Measurements from ENCODE around the gene B4GALNT3. TPM values are rescaled to one million over a fixed set of nuclear protein-coding genes. Genes with fewer than 3 reads are reported as not detected.

Gene B4GALNT3
- total RNA-seq, 4 donors from 2014 or later = 0.20 to 1.9 (median 0.82) TPM

GRCh38 chr12:554001-554285 lies 94.2 kb downstream of the B4GALNT3 start:
- intact Hi-C loops (cut with DNase I; ENCODE audit: low total_unique reads) = no loop called here
- Histone ChIP-seq H3K9me3 (no peaks in the 10 kb centered on the region), H3K27me3 (no peaks in the 10 kb centered on the region), H3K4me3 (no peak overlapping the region), H3K4me1 (peaks cover 13 to 16% of the 10 kb centered on the region in 2 donors), H3K27ac (no peak overlapping the region), H3K36me3 (no peaks in the 10 kb centered on the region)
- in situ Hi-C loops (cut with MboI; ENCODE audit: low sequenced_read_pairs in 4 of 4) = loop anchor here (5.0 to 25.0 kb wide), 5 partner anchors 97 to 1058 kb away; partner anchors contain the start of genes FBXL14 (in 3 of the 4) and B4GALNT3 (in 1 of the 4)
- DNase-seq (no peak), ATAC-seq (no peak)
- TF ChIP-seq POLR2A (IDR thresholded peaks at IDR 0.05) = no peak
- TF ChIP-seq, protein P1, sequence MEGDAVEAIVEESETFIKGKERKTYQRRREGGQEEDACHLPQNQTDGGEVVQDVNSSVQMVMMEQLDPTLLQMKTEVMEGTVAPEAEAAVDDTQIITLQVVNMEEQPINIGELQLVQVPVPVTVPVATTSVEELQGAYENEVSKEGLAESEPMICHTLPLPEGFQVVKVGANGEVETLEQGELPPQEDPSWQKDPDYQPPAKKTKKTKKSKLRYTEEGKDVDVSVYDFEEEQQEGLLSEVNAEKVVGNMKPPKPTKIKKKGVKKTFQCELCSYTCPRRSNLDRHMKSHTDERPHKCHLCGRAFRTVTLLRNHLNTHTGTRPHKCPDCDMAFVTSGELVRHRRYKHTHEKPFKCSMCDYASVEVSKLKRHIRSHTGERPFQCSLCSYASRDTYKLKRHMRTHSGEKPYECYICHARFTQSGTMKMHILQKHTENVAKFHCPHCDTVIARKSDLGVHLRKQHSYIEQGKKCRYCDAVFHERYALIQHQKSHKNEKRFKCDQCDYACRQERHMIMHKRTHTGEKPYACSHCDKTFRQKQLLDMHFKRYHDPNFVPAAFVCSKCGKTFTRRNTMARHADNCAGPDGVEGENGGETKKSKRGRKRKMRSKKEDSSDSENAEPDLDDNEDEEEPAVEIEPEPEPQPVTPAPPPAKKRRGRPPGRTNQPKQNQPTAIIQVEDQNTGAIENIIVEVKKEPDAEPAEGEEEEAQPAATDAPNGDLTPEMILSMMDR (IDR thresholded peaks at IDR 0.05 in 4 of 5, conservative IDR thresholded peaks at IDR 0.05 in 1 of 5) = no peak

DNA sequence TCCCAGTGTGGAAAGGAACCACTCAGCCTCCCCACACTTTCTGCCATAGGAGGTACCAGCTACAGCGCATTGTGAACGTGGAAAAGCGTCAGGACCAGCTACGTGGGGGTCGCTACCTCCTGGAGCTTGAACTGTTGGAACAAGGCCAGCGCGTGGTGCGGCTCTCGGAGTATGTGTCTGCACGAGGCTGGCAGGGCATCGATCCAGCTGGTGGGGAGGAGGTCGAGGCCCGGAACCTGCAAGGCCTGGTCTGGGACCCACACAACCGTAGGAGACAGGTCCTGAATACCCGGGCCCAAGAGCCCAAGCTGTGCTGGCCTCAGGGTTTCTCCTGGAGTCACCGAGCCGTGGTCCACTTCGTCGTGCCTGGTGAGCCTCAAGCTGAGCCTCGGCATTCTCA lies 96.8 kb downstream of the B4GALNT3 start:
- Histone ChIP-seq H3K36me3 (no peaks in the 10 kb centered on the region), H3K4me3 (no peak overlapping the region), H3K9me3 (no peaks in the 10 kb centered on the region), H3K27ac (no peak overlapping the region), H3K4me1 (peaks cover 7 to 13% of the 10 kb centered on the region in 2 donors), H3K27me3 (no peaks in the 10 kb centered on the region)
- intact Hi-C loops (cut with DNase I; ENCODE audit: low total_unique reads) = no loop called here
- TF ChIP-seq POLR2A (IDR thresholded peaks at IDR 0.05) = no peak
- ATAC-seq (no peak), DNase-seq (no peak)
- in situ Hi-C loops (cut with MboI; ENCODE audit: low sequenced_read_pairs in 4 of 4) = loop anchor here (25.0 kb wide), 3 partner anchors 406 to 1056 kb away; partner anchors contain the start of gene FBXL14 (in 3 of the 4)

DNA sequence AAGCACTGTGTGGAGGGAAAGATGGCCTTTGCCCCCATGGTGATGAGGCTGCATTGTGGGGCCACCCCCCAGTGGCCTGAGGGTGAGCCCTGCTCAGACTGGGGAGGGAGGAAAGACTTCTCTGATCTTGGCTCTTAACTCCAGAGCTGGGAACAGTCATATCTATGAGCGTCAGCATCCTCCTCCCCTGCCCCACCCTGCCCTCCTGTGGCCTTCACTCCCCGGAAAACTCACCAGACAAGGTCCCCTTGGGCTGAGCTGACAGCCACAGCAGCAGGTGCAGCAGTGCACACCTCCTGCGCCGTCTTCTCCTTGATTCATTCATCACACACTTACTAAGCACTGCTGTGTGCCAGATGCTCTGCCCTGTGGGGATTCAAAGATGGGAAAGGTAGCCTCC lies 98.8 kb downstream of the B4GALNT3 start:
- intact Hi-C loops (cut with DNase I; ENCODE audit: low total_unique reads) (no loop called here), in situ Hi-C loops (cut with MboI; ENCODE audit: low sequenced_read_pairs in 4 of 4) (loop anchor here (25.0 kb wide), 3 partner anchors 404 to 1054 kb away; partner anchors contain the start of gene FBXL14 (in 3 of the 4))
- Histone ChIP-seq H3K27me3 (no peaks in the 10 kb centered on the region), H3K27ac (no peak overlapping the region), H3K4me3 (no peak overlapping the region), H3K36me3 (no peaks in the 10 kb centered on the region), H3K9me3 (no peaks in the 10 kb centered on the region), H3K4me1 (no peaks in the 10 kb centered on the region)
- DNase-seq = no peak
- TF ChIP-seq, protein P1 (IDR thresholded peaks at IDR 0.05 in 4 of 5, conservative IDR thresholded peaks at IDR 0.05 in 1 of 5) = no peak
- TF ChIP-seq POLR2A (IDR thresholded peaks at IDR 0.05) = no peak
- ATAC-seq = no peak

DNA sequence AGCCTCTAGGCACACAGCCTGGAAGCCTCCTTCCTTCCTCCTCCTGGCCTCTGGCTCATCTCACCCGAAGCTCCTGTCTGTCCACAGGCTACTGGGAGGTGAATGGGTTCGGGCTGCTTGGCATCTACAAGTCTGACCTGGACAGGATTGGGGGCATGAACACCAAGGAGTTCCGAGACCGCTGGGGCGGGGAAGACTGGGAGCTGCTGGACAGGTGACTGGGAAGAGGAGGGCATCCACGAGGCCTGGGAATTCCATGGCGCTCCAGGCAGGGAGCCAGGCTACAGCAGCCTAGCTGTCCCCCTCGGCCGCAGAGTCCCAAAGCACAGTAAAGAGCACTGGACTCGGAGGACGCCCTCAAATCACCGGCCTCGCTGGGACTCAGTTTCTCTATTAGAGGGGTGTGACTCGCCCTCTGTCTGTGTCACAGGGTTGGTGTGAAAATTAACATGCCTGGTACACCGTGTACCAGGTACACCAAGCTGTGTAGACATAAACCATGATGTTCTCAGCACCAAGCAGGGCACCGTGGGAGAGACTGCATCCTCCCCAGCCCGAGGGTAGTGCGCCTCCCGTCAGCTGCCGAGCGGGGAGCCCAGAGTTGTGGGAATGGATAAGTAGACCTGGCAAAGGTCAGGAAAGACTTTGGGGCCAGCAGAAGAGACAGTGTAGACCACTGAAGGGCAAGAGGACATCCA lies 99.6 kb downstream of the B4GALNT3 start:
- in situ Hi-C loops (cut with MboI; ENCODE audit: low sequenced_read_pairs in 4 of 4) = loop anchor here (25.0 kb wide), 3 partner anchors 403 to 1053 kb away; partner anchors contain the start of gene FBXL14 (in 3 of the 4)
- Histone ChIP-seq H3K36me3 (no peaks in the 10 kb centered on the region), H3K27ac (no peak overlapping the region), H3K9me3 (no peaks in the 10 kb centered on the region), H3K27me3 (no peaks in the 10 kb centered on the region), H3K4me1 (no peaks in the 10 kb centered on the region), H3K4me3 (no peak overlapping the region)
- intact Hi-C loops (cut with DNase I; ENCODE audit: low total_unique reads) = no loop called here
- TF ChIP-seq, protein P1 (IDR thresholded peaks at IDR 0.05 in 4 of 5, conservative IDR thresholded peaks at IDR 0.05 in 1 of 5) = no peak
- TF ChIP-seq POLR2A (IDR thresholded peaks at IDR 0.05) = no peak
- no peak for ATAC-seq
- DNase-seq = no peak

DNA sequence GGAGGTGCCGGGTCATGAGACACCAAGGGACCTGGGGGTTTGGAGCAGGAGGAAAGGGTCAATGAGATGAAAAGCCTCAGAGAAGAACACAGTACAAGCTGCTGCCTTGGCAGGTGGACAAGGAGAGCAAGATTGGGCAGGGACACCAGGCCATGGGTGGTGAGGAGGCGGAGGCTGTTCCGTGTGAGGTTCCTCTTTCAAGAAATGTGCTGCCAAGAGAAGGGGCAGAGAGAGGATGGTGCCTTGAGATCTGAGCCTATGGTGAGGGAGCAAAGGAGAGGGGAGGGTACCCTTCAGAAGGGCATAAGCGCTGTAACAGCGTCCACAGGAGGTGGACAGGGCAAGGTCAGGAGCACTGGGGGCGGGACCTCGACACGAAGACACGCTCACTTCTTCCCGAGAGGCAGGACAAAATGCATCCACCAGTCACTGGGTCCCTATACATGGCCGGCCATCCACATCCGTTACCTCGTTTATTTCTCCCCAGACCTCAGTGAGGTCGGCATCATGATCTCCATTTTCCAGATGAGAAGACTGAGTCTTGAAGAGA lies 100.2 kb downstream of the B4GALNT3 start:
- no peaks in the 10 kb centered on the region for H3K9me3 ChIP-seq
- DNase-seq (no peak), ATAC-seq (no peak)
- TF ChIP-seq, protein P1 (IDR thresholded peaks at IDR 0.05 in 4 of 5, conservative IDR thresholded peaks at IDR 0.05 in 1 of 5) = no peak
- no peak for TF ChIP-seq POLR2A (IDR thresholded peaks at IDR 0.05)
- no peak overlapping the region for H3K27ac ChIP-seq
- no peaks in the 10 kb centered on the region for H3K36me3 ChIP-seq
- in situ Hi-C loops (cut with MboI; ENCODE audit: low sequenced_read_pairs in 4 of 4) (loop anchor here (5.0 to 25.0 kb wide), 5 partner anchors 392 to 1052 kb away; partner anchors contain the start of gene FBXL14 (in 3 of the 4)), intact Hi-C loops (cut with DNase I; ENCODE audit: low total_unique reads) (no loop called here)
- H3K4me1 ChIP-seq = no peaks in the 10 kb centered on the region
- H3K27me3 ChIP-seq = no peaks in the 10 kb centered on the region
- H3K4me3 ChIP-seq = no peak overlapping the region

Data from gastrocnemius medialis (tissue), 4 donors.